CD14-positive monocyte (primary cell): ENCODE results near the gene PTGDS. TPM values are rescaled to one million over a fixed set of nuclear protein-coding genes. Genes with fewer than 3 reads are reported as not detected.
A peak's percentile ranks its signal among the peaks of the same experiment; 100 is the strongest.

ENCODE experiments used
- DNase-seq, 3 donors: peaks; one replicate each; pipeline ENCODE4 v3.0.0-alpha.2; 2011 to 2022
- H2AFZ ChIP-seq: 2 replicates; pipeline ENCODE4 v1.6.0; 2012; ENCODE audit warnings: mild to moderate bottlenecking, low read depth, low read length, inconsistent platforms; ENCODE audit not compliant: insufficient read depth, poor library complexity, severe bottlenecking
- H3K27ac ChIP-seq, 2 donors: 1 replicate in 1 of 2; 2 replicates in 1 of 2; pipeline ENCODE4 v1.5.1; 2012 to 2013; ENCODE audit warnings: low read length in 2 of 2, control low read depth in 1 of 2, inconsistent platforms in 1 of 2, low read depth in 1 of 2, mild to moderate bottlenecking in 1 of 2
- H3K27me3 ChIP-seq, 2 donors: one replicate each; pipeline versions ENCODE4 v1.6.0 to v1.6.1; 2011 to 2013; ENCODE audit warnings: low read length in 2 of 2; ENCODE audit not compliant: control insufficient read depth in 2 of 2, insufficient read depth in 2 of 2
- H3K36me3 ChIP-seq, 2 donors: replicated peaks in 1 of 2; 1 replicate in 1 of 2; 2 replicates in 1 of 2; pipeline versions ENCODE4 v1.5.1 to v1.6.1; 2012 to 2013; ENCODE audit warnings: low read length in 2 of 2, control low read depth in 1 of 2, inconsistent platforms in 1 of 2, mild to moderate bottlenecking in 1 of 2; ENCODE audit not compliant: insufficient read depth in 2 of 2, control insufficient read depth in 1 of 2
- H3K4me1 ChIP-seq, 2 donors: 1 replicate in 1 of 2; 2 replicates in 1 of 2; pipeline versions ENCODE4 v1.5.1 to v1.6.1; 2012 to 2013; ENCODE audit warnings: low read length in 2 of 2, control low read depth in 1 of 2, inconsistent platforms in 1 of 2, mild to moderate bottlenecking in 1 of 2, moderate library complexity in 1 of 2; ENCODE audit not compliant: insufficient read depth in 2 of 2, control insufficient read depth in 1 of 2
- H3K4me2 ChIP-seq: replicated peaks from 2 replicates; pipeline ENCODE3; 2012; ENCODE audit warnings: low read length, moderate library complexity, mild to moderate bottlenecking; ENCODE audit not compliant: poor library complexity, severe bottlenecking; ENCODE audit errors: extremely low read depth
- H3K4me3 ChIP-seq, 3 experiments: fragments of 200-600 bp in 1 of 3; sonication (generic) in 1 of 3; replicated peaks in 1 of 3; 1 replicate in 2 of 3; 2 replicates in 1 of 3; pipeline ENCODE4 v1.5.1; 2011 to 2013; ENCODE audit warnings: low read length in 3 of 3, mild to moderate bottlenecking in 3 of 3, control low read depth in 2 of 3, low read depth in 2 of 3, inconsistent platforms in 1 of 3, moderate library complexity in 1 of 3
- H3K79me2 ChIP-seq: 2 replicates; pipeline ENCODE4 v1.6.0; 2012; ENCODE audit warnings: mild to moderate bottlenecking, control low read depth, inconsistent platforms, low read length, moderate library complexity; ENCODE audit not compliant: insufficient read depth
- H3K9ac ChIP-seq: 2 replicates; pipeline ENCODE4 v1.6.0; 2017; ENCODE audit warnings: low read length, mild to moderate bottlenecking; ENCODE audit not compliant: insufficient read depth, poor library complexity, severe bottlenecking
- H3K9me3 ChIP-seq, 2 donors: replicated peaks in 1 of 2; 1 replicate in 1 of 2; 2 replicates in 1 of 2; pipeline versions ENCODE4 v1.5.1 to v1.6.1; 2012 to 2013; ENCODE audit warnings: low read length in 2 of 2, control low read depth in 1 of 2; ENCODE audit not compliant: control insufficient read depth in 1 of 2, insufficient read depth in 1 of 2
- H4K20me1 ChIP-seq: 2 replicates; pipeline ENCODE4 v1.6.0; 2012; ENCODE audit warnings: mild to moderate bottlenecking, low read length, control low read depth, moderate library complexity; ENCODE audit not compliant: insufficient read depth
- H3K27ac Mint-ChIP-seq, 7 donors: one replicate each; pipeline ENCODE4 v1.8.0; 2020; ENCODE audit warnings: mild to moderate bottlenecking in 7 of 7, mixed read lengths in 7 of 7, moderate library complexity in 6 of 7, inconsistent platforms in 2 of 7
- H3K27me3 Mint-ChIP-seq, 3 donors: one replicate each; pipeline ENCODE4 v1.8.0; 2021 to 2022; ENCODE audit warnings: low read depth in 3 of 3, mild to moderate bottlenecking in 3 of 3, mixed read lengths in 3 of 3, moderate library complexity in 3 of 3, inconsistent platforms in 1 of 3
- H3K36me3 Mint-ChIP-seq, 2 donors: one replicate each; pipeline ENCODE4 v1.8.0; 2020; ENCODE audit warnings: mixed read lengths in 2 of 2, inconsistent platforms in 1 of 2, mild to moderate bottlenecking in 1 of 2
- H3K4me1 Mint-ChIP-seq: one replicate; pipeline ENCODE4 v1.8.0; 2020; ENCODE audit warnings: mild to moderate bottlenecking, mixed read lengths
- H3K4me3 Mint-ChIP-seq, 2 donors: one replicate each; pipeline ENCODE4 v1.8.0; 2020; ENCODE audit warnings: mild to moderate bottlenecking in 2 of 2, mixed read lengths in 2 of 2, moderate library complexity in 1 of 2
- H3K9me3 Mint-ChIP-seq, 7 donors: one replicate each; pipeline ENCODE4 v1.8.0; 2020 to 2022; ENCODE audit warnings: mixed read lengths in 7 of 7, mild to moderate bottlenecking in 6 of 7, moderate library complexity in 6 of 7, inconsistent platforms in 2 of 7
- CTCF ChIP-seq: fragments of 200-600 bp; IDR thresholded peaks from one replicate; pipeline ENCODE4 v1.8.0; 2022; ENCODE audit warnings: antibody characterized with exemption, mild to moderate bottlenecking
- WGBS: methylation state at CpG from one replicate; pipeline ENCODE4 v1.1.5; 2013; ENCODE audit warnings: missing lambda C conversion rate; ENCODE audit not compliant: insufficient coverage; 5-methylcytosine and 5-hydroxymethylcytosine counted together
- intact Hi-C, 2 donors: fragments of 100-400 bp; cut with micrococcal nuclease; formaldehyde crosslinking; loops; one replicate each; pipeline versions ENCODE4 v1.15.0 to v1.15.1; 2023
- polyA plus RNA-seq, 3 donors: library from polyadenylated mRNA; depleted of rRNA in 1 of 3; unstranded in 2 of 3; stranded (reverse) in 1 of 3; fragments of 300-500 nt in 2 of 3; fragments of >200 nt in 1 of 3; fragmentation: Illumina TruSeq in 2 of 3; gene quantifications; 1 replicate in 2 of 3; 2 replicates in 1 of 3; pipeline ENCODE4 v1.2.3, GENCODE V29; 2012 to 2021

The PTGDS gene
- polyA plus RNA-seq, 3 donors, result 0.34 to 1.5 TPM; not detected in 1

- H3K27me3 ChIP-seq, result no peaks in the 10 kb centered on the region
- H3K9me3 ChIP-seq, result no peaks in the 10 kb centered on the region
- H2AFZ ChIP-seq, result peak overlapping the region; percentile 100
- H3K27ac Mint-ChIP-seq, result peak overlapping the region in 4 of 7 donors; percentile 59 to 80 (median 70)
- peak overlapping the region; percentile 80 to 87 for H3K4me3 Mint-ChIP-seq
- H3K27ac ChIP-seq, result peak overlapping the region in 1 of 2 donors; percentile 84
- TF ChIP-seq CTCF, result no peak
- peaks cover 11% of the 10 kb centered on the region for H3K4me1 Mint-ChIP-seq
- no peaks in the 10 kb centered on the region for H3K9me3 Mint-ChIP-seq
- H4K20me1 ChIP-seq, result no peaks in the 10 kb centered on the region
- no peaks in the 10 kb centered on the region for H3K36me3 ChIP-seq
- H3K4me3 ChIP-seq, result peak overlapping the region; percentile 41 to 83 (median 75)
- intact Hi-C loops, result loop anchor here (10.0 kb wide), 3 partner anchors 85 to 145 kb away; partner anchors contain the start of genes AJM1 (in 1 of the 2), FUT7 (in 1 of the 2), PHPT1 (in 1 of the 2) and RABL6 (in 1 of the 2)
- peaks cover 16 to 26% of the 10 kb centered on the region in 2 donors for H3K4me1 ChIP-seq
- peak overlapping the region; percentile 85 for H3K4me2 ChIP-seq
- DNase-seq, result no peak
- peaks cover 0 to 6% (median 4%) of the 10 kb centered on the region in 3 donors for H3K27me3 Mint-ChIP-seq
- H3K9ac ChIP-seq, result peak overlapping the region; percentile 76
- 25% methylated on average over 13 of the region's 22 CpGs for WGBS
- H3K79me2 ChIP-seq, result no peaks in the 10 kb centered on the region
- H3K36me3 Mint-ChIP-seq, result no peaks in the 10 kb centered on the region
Observed at GRCh38 chr9:136949239-136949816, 28.0 kb upstream of the PTGDS start.

GRCh38 chr9:136949817-136950655, 27.3 kb upstream of the PTGDS start:
- 2% methylated on average over 56 of the region's 63 CpGs for WGBS
- H4K20me1 ChIP-seq, result no peaks in the 10 kb centered on the region
- no peaks in the 10 kb centered on the region for H3K27me3 ChIP-seq
- peaks cover 9% of the 10 kb centered on the region for H3K4me1 Mint-ChIP-seq
- no peaks in the 10 kb centered on the region for H3K79me2 ChIP-seq
- H3K4me3 ChIP-seq, result peak overlapping the region; percentile 41 to 83 (median 75)
- H3K9ac ChIP-seq, result peak overlapping the region; percentile 76
- H3K4me3 Mint-ChIP-seq, result peak overlapping the region; percentile 80 to 90
- H3K27ac ChIP-seq, result peak overlapping the region in 1 of 2 donors; percentile 84
- TF ChIP-seq CTCF, result no peak
- H3K27ac Mint-ChIP-seq, result peak overlapping the region in 5 of 7 donors; percentile 59 to 80 (median 74)
- DNase-seq, result peak; percentile 83 to 88 (median 86)
- H3K36me3 Mint-ChIP-seq, result no peaks in the 10 kb centered on the region
- H3K4me2 ChIP-seq, result peak overlapping the region; percentile 85
- peaks cover 13 to 22% of the 10 kb centered on the region in 2 donors for H3K4me1 ChIP-seq
- H3K9me3 Mint-ChIP-seq, result no peaks in the 10 kb centered on the region
- H2AFZ ChIP-seq, result peak overlapping the region; percentile 100
- peaks cover 0 to 5% (median 3%) of the 10 kb centered on the region in 3 donors for H3K27me3 Mint-ChIP-seq
- intact Hi-C loops, result loop anchor here (5.0 to 10.0 kb wide), 4 partner anchors 85 to 145 kb away; partner anchors contain the start of genes PHPT1 (in 2 of the 2), AJM1 (in 1 of the 2), FUT7 (in 1 of the 2) and RABL6 (in 1 of the 2)
- no peaks in the 10 kb centered on the region for H3K9me3 ChIP-seq
- no peaks in the 10 kb centered on the region for H3K36me3 ChIP-seq
